IMR-90 (cell line): Measurements from ENCODE around the gene FOSL1. TPM values are rescaled to one million over a fixed set of nuclear protein-coding genes. Genes with fewer than 3 reads are reported as not detected.

Experiments used
- ATAC-seq: fragments of 200-7000 bp; cut with Tn5 transposase; 2 replicates; pipeline ENCODE4 v1.9.1; 2020; ENCODE audit warnings: low read depth, mild to moderate bottlenecking, moderate library complexity
- BruUV-seq: library from RNA; stranded (reverse); fragments of 400-500 nt; replicated peaks from 2 replicates; lab custom pipeline; 2021; lab: Mats Ljungman, UMichigan
- CTCF ChIA-PET: fragments of 300-600 bp; formaldehyde crosslinking; extraction: SDS; loops from one replicate; lab custom pipeline; 2021; ENCODE audit warnings: antibody characterized with exemption; lab: Yijun Ruan, JAX
- POLR2A ChIA-PET: fragments of 300-600 bp; sonication (Branson Sonifier 250); formaldehyde crosslinking; loops from one replicate; lab custom pipeline; 2022; ENCODE audit warnings: antibody characterized with exemption; ENCODE audit not compliant: unreplicated experiment; lab: Charles Lee
- DNase-seq: peaks from one replicate; pipeline ENCODE4 v3.0.0; 2013
- H2AFZ ChIP-seq: replicated peaks from 2 replicates; pipeline ENCODE3; 2013; ENCODE audit warnings: low read length, mild to moderate bottlenecking; ENCODE audit not compliant: poor library complexity
- H2AK5ac ChIP-seq: 2 replicates; pipeline ENCODE4 v1.6.1; 2013; ENCODE audit warnings: low read depth, low read length, inconsistent platforms
- H2AK9ac ChIP-seq: replicated peaks from 2 replicates; pipeline ENCODE3; 2013; ENCODE audit warnings: mild to moderate bottlenecking, low read depth, low read length, moderate library complexity; ENCODE audit not compliant: poor library complexity
- H2BK120ac ChIP-seq: 2 replicates; pipeline ENCODE4 v1.6.1; 2013; ENCODE audit warnings: low read depth, low read length, inconsistent platforms
- H2BK15ac ChIP-seq: 3 replicates; pipeline ENCODE4 v1.6.1; 2013; ENCODE audit warnings: low read depth, low read length, inconsistent platforms
- H2BK20ac ChIP-seq: 2 replicates; pipeline ENCODE4 v1.6.1; 2013; ENCODE audit warnings: low read depth, mild to moderate bottlenecking, inconsistent platforms, low read length, moderate library complexity
- H2BK5ac ChIP-seq: 2 replicates; pipeline ENCODE4 v1.6.1; 2013; ENCODE audit warnings: mild to moderate bottlenecking, low read depth, low read length, inconsistent platforms; ENCODE audit not compliant: poor library complexity, severe bottlenecking
- H3K14ac ChIP-seq: replicated peaks from 2 replicates; pipeline ENCODE4 v1.6.1; 2013; ENCODE audit warnings: low read depth, low read length, inconsistent platforms
- H3K18ac ChIP-seq: 2 replicates; pipeline ENCODE4 v1.6.1; 2013; ENCODE audit warnings: low read depth, low read length, control low read depth
- H3K23ac ChIP-seq: 2 replicates; pipeline ENCODE4 v1.6.1; 2013; ENCODE audit warnings: low read depth, low read length, inconsistent platforms
- H3K27ac ChIP-seq: 2 replicates; pipeline ENCODE4 v1.5.1; 2013; ENCODE audit warnings: mild to moderate bottlenecking, control low read depth, low read length; ENCODE audit not compliant: insufficient read depth
- H3K27me3 ChIP-seq: 2 replicates; pipeline ENCODE4 v1.6.1; 2013; ENCODE audit warnings: low read length; ENCODE audit not compliant: control insufficient read depth, insufficient read depth
- H3K36me3 ChIP-seq: 2 replicates; pipeline ENCODE4 v1.6.1; 2013; ENCODE audit warnings: low read length, mixed read lengths; ENCODE audit not compliant: control insufficient read depth, insufficient read depth
- H3K4ac ChIP-seq: 2 replicates; pipeline ENCODE4 v1.6.1; 2013; ENCODE audit warnings: low read depth, low read length, inconsistent platforms
- H3K4me1 ChIP-seq: 2 replicates; pipeline ENCODE4 v1.6.1; 2013; ENCODE audit warnings: low read length, mixed read lengths; ENCODE audit not compliant: control insufficient read depth, insufficient read depth
- H3K4me2 ChIP-seq: 2 replicates; pipeline ENCODE4 v1.6.1; 2013; ENCODE audit warnings: low read depth, mild to moderate bottlenecking, control low read depth, low read length, moderate library complexity
- H3K4me3 ChIP-seq: 2 replicates; pipeline ENCODE4 v1.5.1; 2013; ENCODE audit warnings: low read depth, mild to moderate bottlenecking, control low read depth, low read length, moderate library complexity; ENCODE audit not compliant: insufficient read depth
- H3K56ac ChIP-seq: 2 replicates; pipeline ENCODE4 v1.6.1; 2013; ENCODE audit warnings: low read length, inconsistent platforms; ENCODE audit not compliant: insufficient read depth; ENCODE audit errors: extremely low read depth
- H3K79me1 ChIP-seq, 2 experiments: 2 replicates each; pipeline ENCODE4 v1.6.1; 2013; ENCODE audit warnings: low read length in 2 of 2, inconsistent platforms in 1 of 2, low read depth in 1 of 2
- H3K9ac ChIP-seq: 2 replicates; pipeline ENCODE4 v1.6.1; 2013; ENCODE audit warnings: low read depth, low read length, control low read depth
- H3K9me1 ChIP-seq: 2 replicates; pipeline ENCODE4 v1.6.1; 2013; ENCODE audit warnings: low read length, inconsistent platforms; ENCODE audit not compliant: insufficient read depth
- H3K9me3 ChIP-seq: 2 replicates; pipeline ENCODE4 v1.6.1; 2013; ENCODE audit warnings: low read length; ENCODE audit not compliant: control insufficient read depth, insufficient read depth
- H4K20me1 ChIP-seq: 2 replicates; pipeline ENCODE4 v1.6.1; 2013; ENCODE audit warnings: low read length, inconsistent platforms; ENCODE audit not compliant: insufficient read depth
- H4K5ac ChIP-seq: 2 replicates; pipeline ENCODE4 v1.6.1; 2013; ENCODE audit warnings: mild to moderate bottlenecking, low read depth, low read length, control low read depth
- H4K8ac ChIP-seq, 2 experiments: 2 replicates each; pipeline ENCODE4 v1.6.1; 2013; ENCODE audit warnings: low read depth in 2 of 2, low read length in 2 of 2, control low read depth in 1 of 2, inconsistent platforms in 1 of 2
- H4K91ac ChIP-seq: 2 replicates; pipeline ENCODE4 v1.6.1; 2013; ENCODE audit warnings: low read depth, low read length, inconsistent platforms; ENCODE audit not compliant: insufficient read depth
- BHLHE40 ChIP-seq: fragments of 150-350 bp; IDR thresholded peaks from 2 replicates; pipeline ENCODE4 v1.6.1; 2016; ENCODE audit warnings: mild to moderate bottlenecking, low read depth, low read length
- CHD1 ChIP-seq: IDR thresholded peaks from 2 replicates; pipeline ENCODE4 v1.6.1; 2012; ENCODE audit warnings: low read depth, low read length, improper control_type of control experiment
- FOS ChIP-seq: fragments of 150-350 bp; IDR thresholded peaks from 2 replicates; pipeline ENCODE4 v1.6.1; 2016; ENCODE audit warnings: low read depth, low read length
- MAFK ChIP-seq: IDR thresholded peaks from 2 replicates; pipeline ENCODE4 v1.6.1; 2012; ENCODE audit warnings: low read depth, low read length, improper control_type of control experiment
- MXI1 ChIP-seq: IDR thresholded peaks from 2 replicates; pipeline ENCODE4 v1.6.1; 2012; ENCODE audit warnings: low read depth, mild to moderate bottlenecking, low read length, moderate library complexity, borderline replicate concordance
- NFE2L2 ChIP-seq: fragments of 150-350 bp; IDR thresholded peaks from 2 replicates; pipeline ENCODE4 v1.6.1; 2016; ENCODE audit warnings: low read depth, mild to moderate bottlenecking, low read length
- RCOR1 ChIP-seq: IDR thresholded peaks from 2 replicates; pipeline ENCODE4 v1.6.1; 2012; ENCODE audit warnings: mild to moderate bottlenecking, low read length, improper control_type of control experiment; ENCODE audit not compliant: insufficient replicate concordance
- SMC3 ChIP-seq: fragments of 150-350 bp; IDR thresholded peaks from 2 replicates; pipeline ENCODE4 v1.6.1; 2016; ENCODE audit warnings: low read depth, mild to moderate bottlenecking, antibody characterized with exemption, low read length, moderate library complexity
- WGBS, 2 experiments: methylation state at CpG; one replicate each; pipeline versions ENCODE4 v1.1.5 to v1.1.7; 2013; ENCODE audit warnings: missing lambda C conversion rate in 2 of 2; ENCODE audit not compliant: insufficient read length in 1 of 2; ENCODE audit errors: extremely low coverage in 2 of 2; 5-methylcytosine and 5-hydroxymethylcytosine counted together
- dilution Hi-C: fragments of 300-500 bp; cut with HindIII; formaldehyde crosslinking; loops from one replicate; pipeline ENCODE4 v1.14.3; 2018; ENCODE audit warnings: low sequenced_read_pairs; ENCODE audit not compliant: unreplicated experiment
- in situ Hi-C: fragments of 300-500 bp; cut with MboI; formaldehyde crosslinking; loops from 3 replicates; pipeline ENCODE4 v1.14.3; 2019; ENCODE audit warnings: low sequenced_read_pairs, inconsistent platforms, mixed read lengths
- intact Hi-C: fragments of 100-400 bp; cut with micrococcal nuclease; formaldehyde crosslinking; loops from 2 replicates; pipeline ENCODE4 v1.10.0; 2022
- polyA plus RNA-seq, 3 experiments: library from polyadenylated mRNA; depleted of rRNA; stranded (reverse); fragments of >200 nt; gene quantifications; 2 replicates each; pipeline ENCODE4 v1.2.3, GENCODE V29; 2012; ENCODE audit warnings: low replicate concordance in 1 of 3
- total RNA-seq: library from RNA; depleted of rRNA; stranded (reverse); fragments of >200 nt; gene quantifications from 2 replicates; pipeline ENCODE4 v1.2.3, GENCODE V29; 2012

FOSL1 gene
- total and polyA plus RNA-seq, 2 of the 4 experiments (the other 2 are of a cell fraction): 17.2 to 107 TPM

GRCh38 chr11:65885808-65886536, 14.2 kb downstream of the FOSL1 start:
- Histone ChIP-seq H2BK20ac (no peak overlapping the region), H3K9me1 (peaks cover under 1% of the 10 kb centered on the region; the same call in 1 of the 2 replicates), H3K56ac (no peak overlapping the region), H2BK5ac (no peak overlapping the region), H2AFZ (no peak overlapping the region), H2AK9ac (no peak overlapping the region), H3K9ac (no peak overlapping the region), H3K18ac (no peak overlapping the region), H2AK5ac (no peak overlapping the region), H3K14ac (no peak overlapping the region), H3K9me3 (no peaks in the 10 kb centered on the region), H4K91ac (no peak overlapping the region), H3K36me3 (peaks cover 40% of the 10 kb centered on the region), H2BK15ac (no peak overlapping the region), H4K8ac (no peak overlapping the region), H3K4me3 (no peak overlapping the region), H3K79me1 (peaks cover 9 to 58% of the 10 kb centered on the region in 2 experiments), H3K27ac (no peak overlapping the region), H4K5ac (no peak overlapping the region), H4K20me1 (peaks cover 26% of the 10 kb centered on the region), H3K4ac (no peak overlapping the region), H2BK120ac (no peak overlapping the region), H3K23ac (no peak overlapping the region), H3K4me1 (peaks cover 9% of the 10 kb centered on the region), H3K27me3 (no peaks in the 10 kb centered on the region), H3K4me2 (no peak overlapping the region)
- no TSS peak for BruUV-seq
- CTCF ChIA-PET: interaction anchor here (1.4 kb wide), 1 partner anchor 12 kb away, joined by 3 read pairs; no protein-coding TSS in a partner anchor
- no peak for ATAC-seq
- dilution Hi-C loops (no loop called here), in situ Hi-C loops (no loop called here), intact Hi-C loops (no loop called here)
- no peak for TF ChIP-seq NFE2L2
- no peak for TF ChIP-seq MXI1
- TF ChIP-seq FOS: no peak
- TF ChIP-seq SMC3: no peak
- no peak for TF ChIP-seq BHLHE40
- no peak for TF ChIP-seq RCOR1
- TF ChIP-seq CHD1: no peak
- no peak for TF ChIP-seq MAFK
- 92% methylated on average over 2 of the region's 12 CpGs; no CpG with 5 or more reads in 1 of the 2 experiments for WGBS, 2 experiments
- no peak for DNase-seq
- POLR2A ChIA-PET: interaction anchor here (0.7 kb wide), 1 partner anchor 28 kb away, joined by 15 read pairs; no protein-coding TSS in a partner anchor
